ENCODE results near the gene PTPRS. TPM values are rescaled to one million over a fixed set of nuclear protein-coding genes. Genes with fewer than 3 reads are reported as not detected.

The PTPRS gene
- total RNA-seq, 4 donors from 2014 or later, result 52.8 to 304 (median 125) TPM

- Histone ChIP-seq H3K4me1 (no peaks in the 10 kb centered on the region), H3K36me3 (no peaks in the 10 kb centered on the region), H3K27ac (no peak overlapping the region), H3K9me3 (no peaks in the 10 kb centered on the region), H3K4me3 (no peak overlapping the region), H3K27me3 (no peaks in the 10 kb centered on the region)
- TF ChIP-seq POLR2A (IDR thresholded peaks at IDR 0.05), result no peak
- TF ChIP-seq, protein P1, sequence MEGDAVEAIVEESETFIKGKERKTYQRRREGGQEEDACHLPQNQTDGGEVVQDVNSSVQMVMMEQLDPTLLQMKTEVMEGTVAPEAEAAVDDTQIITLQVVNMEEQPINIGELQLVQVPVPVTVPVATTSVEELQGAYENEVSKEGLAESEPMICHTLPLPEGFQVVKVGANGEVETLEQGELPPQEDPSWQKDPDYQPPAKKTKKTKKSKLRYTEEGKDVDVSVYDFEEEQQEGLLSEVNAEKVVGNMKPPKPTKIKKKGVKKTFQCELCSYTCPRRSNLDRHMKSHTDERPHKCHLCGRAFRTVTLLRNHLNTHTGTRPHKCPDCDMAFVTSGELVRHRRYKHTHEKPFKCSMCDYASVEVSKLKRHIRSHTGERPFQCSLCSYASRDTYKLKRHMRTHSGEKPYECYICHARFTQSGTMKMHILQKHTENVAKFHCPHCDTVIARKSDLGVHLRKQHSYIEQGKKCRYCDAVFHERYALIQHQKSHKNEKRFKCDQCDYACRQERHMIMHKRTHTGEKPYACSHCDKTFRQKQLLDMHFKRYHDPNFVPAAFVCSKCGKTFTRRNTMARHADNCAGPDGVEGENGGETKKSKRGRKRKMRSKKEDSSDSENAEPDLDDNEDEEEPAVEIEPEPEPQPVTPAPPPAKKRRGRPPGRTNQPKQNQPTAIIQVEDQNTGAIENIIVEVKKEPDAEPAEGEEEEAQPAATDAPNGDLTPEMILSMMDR (IDR thresholded peaks at IDR 0.05), result no peak
- no peak for DNase-seq
- intact Hi-C loops (cut with DNase I; ENCODE audit: low total_unique reads), result no loop called here
Measured at GRCh38 chr19:5317321-5317720, 23.3 kb downstream of the PTPRS start.

- Histone ChIP-seq H3K27ac (no peak overlapping the region), H3K9me3 (no peaks in the 10 kb centered on the region), H3K36me3 (no peaks in the 10 kb centered on the region), H3K4me3 (no peak overlapping the region), H3K4me1 (no peaks in the 10 kb centered on the region), H3K27me3 (no peaks in the 10 kb centered on the region)
- intact Hi-C loops (cut with DNase I; ENCODE audit: low total_unique reads), result no loop called here
- DNase-seq, result no peak
- TF ChIP-seq POLR2A (IDR thresholded peaks at IDR 0.05), result no peak
- TF ChIP-seq, protein P1 (IDR thresholded peaks at IDR 0.05), result no peak
Measured at GRCh38 chr19:5316138-5316537, 24.5 kb downstream of the PTPRS start.

GRCh38 chr19:5314907-5315298, 25.7 kb downstream of the PTPRS start:
- Histone ChIP-seq H3K4me1 (no peaks in the 10 kb centered on the region), H3K27me3 (no peaks in the 10 kb centered on the region), H3K4me3 (no peak overlapping the region), H3K27ac (no peak overlapping the region), H3K9me3 (no peaks in the 10 kb centered on the region), H3K36me3 (no peaks in the 10 kb centered on the region)
- DNase-seq, result no peak
- TF ChIP-seq, protein P1 (IDR thresholded peaks at IDR 0.05), result no peak
- no peak for TF ChIP-seq POLR2A (IDR thresholded peaks at IDR 0.05)
- intact Hi-C loops (cut with DNase I; ENCODE audit: low total_unique reads), result no loop called here

GRCh38 chr19:5314012-5314906, 26.4 kb downstream of the PTPRS start:
- intact Hi-C loops (cut with DNase I; ENCODE audit: low total_unique reads), result no loop called here
- no peaks in the 10 kb centered on the region for H3K36me3 ChIP-seq
- DNase-seq, result no peak
- H3K9me3 ChIP-seq, result no peaks in the 10 kb centered on the region
- no peak overlapping the region for H3K27ac ChIP-seq
- H3K4me3 ChIP-seq, result no peak overlapping the region
- TF ChIP-seq POLR2A (IDR thresholded peaks at IDR 0.05), result no peak
- TF ChIP-seq, protein P1 (IDR thresholded peaks at IDR 0.05), result no peak
- no peaks in the 10 kb centered on the region for H3K27me3 ChIP-seq
- H3K4me1 ChIP-seq, result no peaks in the 10 kb centered on the region

DNA sequence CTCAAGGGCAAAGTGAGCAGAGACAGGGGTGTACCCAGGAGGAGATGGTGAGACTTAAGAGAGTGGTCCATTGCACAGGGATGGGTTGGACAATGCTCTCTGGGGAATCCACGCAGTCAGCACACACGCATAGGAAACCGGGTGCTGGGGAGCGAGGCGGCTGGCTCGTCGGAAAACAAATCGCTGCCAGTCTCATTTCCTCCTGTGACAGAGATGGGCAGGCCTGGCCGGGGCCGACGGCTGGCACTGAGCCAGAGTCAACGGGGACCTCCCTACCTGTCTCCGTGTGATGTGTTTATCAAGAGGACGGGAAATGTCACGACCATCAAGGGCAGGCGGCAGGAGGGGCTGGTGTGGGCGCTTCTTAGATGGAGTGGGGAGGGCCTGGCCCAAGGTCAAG, 27.3 kb downstream of the PTPRS start:
- Histone ChIP-seq H3K36me3 (no peaks in the 10 kb centered on the region), H3K9me3 (no peaks in the 10 kb centered on the region), H3K4me3 (no peak overlapping the region), H3K27me3 (no peaks in the 10 kb centered on the region), H3K4me1 (no peaks in the 10 kb centered on the region), H3K27ac (no peak overlapping the region)
- intact Hi-C loops (cut with DNase I; ENCODE audit: low total_unique reads), result no loop called here
- DNase-seq, result no peak
- TF ChIP-seq, protein P1 (IDR thresholded peaks at IDR 0.05), result no peak
- TF ChIP-seq POLR2A (IDR thresholded peaks at IDR 0.05), result no peak
